ENCODE measurements around the gene JTB.
A peak's percentile ranks its signal among the peaks of the same experiment; 100 is the strongest.
"Not testable (repeated sequence)": the region's sequence is repeated elsewhere in the genome, so short reads cannot be mapped to it uniquely, and the experiment has no call there.

JTB gene

DNA sequence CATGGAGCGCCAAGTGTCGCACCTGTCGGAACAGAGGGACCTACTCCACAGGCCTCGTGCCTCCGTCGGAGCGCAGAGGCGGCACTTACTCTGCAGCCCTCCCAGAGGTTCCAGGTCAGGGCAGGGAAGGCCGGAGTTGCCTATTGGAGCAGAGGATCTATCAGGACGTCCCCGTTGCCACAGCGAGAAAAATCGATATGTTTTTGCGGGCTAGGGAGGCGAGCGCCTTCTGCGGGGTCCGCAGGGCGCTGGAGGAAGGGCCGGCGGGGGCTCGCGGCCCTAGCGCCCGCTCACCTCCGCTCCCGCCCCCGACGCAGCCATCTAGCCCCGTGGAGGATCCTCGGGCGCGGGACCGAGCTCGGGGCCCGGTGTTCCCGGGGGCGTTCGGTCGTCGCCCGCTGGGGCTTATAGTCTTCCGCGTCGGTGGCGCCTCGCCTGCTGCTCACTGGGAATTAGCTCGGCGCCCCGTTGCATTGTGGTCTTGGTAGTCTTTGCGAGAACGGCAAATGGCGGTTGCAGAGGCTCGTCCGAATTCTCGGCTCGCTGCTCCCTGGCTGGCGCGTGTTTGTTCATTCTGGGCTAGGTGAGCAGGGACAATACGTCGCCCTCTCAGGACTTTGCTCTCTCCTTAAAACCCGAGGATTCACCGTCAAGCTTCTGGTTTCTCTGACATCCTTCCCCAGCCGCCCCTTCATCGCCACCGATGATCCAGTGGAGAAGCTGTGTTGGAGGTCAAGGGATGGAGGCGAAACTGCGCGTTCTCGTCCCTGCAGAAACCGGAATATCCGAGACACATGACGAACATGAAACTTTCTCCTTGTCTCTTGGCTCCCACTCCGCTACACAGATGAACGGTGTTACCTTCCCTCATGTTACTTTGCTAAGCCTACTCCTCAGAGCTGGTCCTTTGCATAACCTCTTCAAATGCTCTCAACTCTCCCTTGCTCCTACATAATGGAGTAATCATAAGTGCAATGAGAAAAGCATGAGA, at the start of gene JTB:
Gene JTB, minus strand, starts transcription at position 425 of the 991 bp plus-strand sequence. Its CDS starts 422 bp downstream, at position 3.
- Histone ChIP-seq H3K9ac (peak within 1 kb of the TSS; percentile 83), H4K20me1 (ENCODE audit: insufficient read depth) (no peaks in the 10 kb centered on the region), H3K36me3 (ENCODE audit: insufficient read depth) (peaks cover 12% of the 10 kb centered on the region; the same call in 1 of the 2 replicates), H3K27ac (peak within 1 kb of the TSS; percentile 60), H3K27me3 (ENCODE audit: insufficient read depth, low read depth) (no peaks in the 10 kb centered on the region), H3K4me1 (ENCODE audit: low read depth, poor library complexity, severe bottlenecking) (peaks cover 23% of the 10 kb centered on the region), H3K79me2 (ENCODE audit: insufficient read depth, low read depth) (peaks cover 21% of the 10 kb centered on the region), H2AFZ (ENCODE audit: low read depth) (peak within 1 kb of the TSS; percentile 88), H3K4me2 (peak within 1 kb of the TSS; percentile 56), H3K4me3 (IDR thresholded peaks at IDR 0.05; ENCODE audit: insufficient read depth, low read depth, low read length) (peak within 1 kb of the TSS; percentile 99)
- no peak for TF ChIP-seq CTCF (conservative IDR thresholded peaks at IDR 0.05; ENCODE audit: low read depth, low read length)

DNA sequence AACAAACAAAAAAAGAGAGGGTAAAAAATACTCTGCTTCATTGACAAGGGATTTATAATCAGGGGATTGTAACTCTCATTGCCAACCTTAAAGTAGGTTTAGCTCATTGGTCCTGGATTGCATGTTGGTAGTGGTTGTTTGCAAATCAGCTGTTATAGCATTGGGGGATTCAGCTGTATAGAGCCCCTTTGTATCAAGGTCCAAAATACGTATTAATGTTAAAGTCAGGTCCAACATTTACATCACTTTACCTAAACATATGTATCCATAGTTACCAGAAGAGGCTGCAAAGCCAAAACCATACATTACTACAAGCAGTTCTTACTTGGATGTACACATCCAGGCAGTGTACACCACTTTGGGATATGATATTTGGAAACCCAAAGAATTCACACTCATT, 42.5 kb upstream of the JTB start:
- Histone ChIP-seq H3K79me2 (ENCODE audit: insufficient read depth, low read depth) (no peaks in the 10 kb centered on the region), H3K9ac (no peak overlapping the region), H3K36me3 (ENCODE audit: insufficient read depth) (no peaks in the 10 kb centered on the region), H3K27me3 (ENCODE audit: insufficient read depth, low read depth) (no peaks in the 10 kb centered on the region), H4K20me1 (ENCODE audit: insufficient read depth) (no peaks in the 10 kb centered on the region), H3K4me3 (IDR thresholded peaks at IDR 0.05; ENCODE audit: insufficient read depth, low read depth, low read length) (no peak overlapping the region), H2AFZ (ENCODE audit: low read depth) (no peak overlapping the region), H3K4me2 (no peak overlapping the region), H3K27ac (no peak overlapping the region), H3K4me1 (ENCODE audit: low read depth, poor library complexity, severe bottlenecking) (no peaks in the 10 kb centered on the region)
- TF ChIP-seq CTCF (conservative IDR thresholded peaks at IDR 0.05; ENCODE audit: low read depth, low read length) = no peak

DNA sequence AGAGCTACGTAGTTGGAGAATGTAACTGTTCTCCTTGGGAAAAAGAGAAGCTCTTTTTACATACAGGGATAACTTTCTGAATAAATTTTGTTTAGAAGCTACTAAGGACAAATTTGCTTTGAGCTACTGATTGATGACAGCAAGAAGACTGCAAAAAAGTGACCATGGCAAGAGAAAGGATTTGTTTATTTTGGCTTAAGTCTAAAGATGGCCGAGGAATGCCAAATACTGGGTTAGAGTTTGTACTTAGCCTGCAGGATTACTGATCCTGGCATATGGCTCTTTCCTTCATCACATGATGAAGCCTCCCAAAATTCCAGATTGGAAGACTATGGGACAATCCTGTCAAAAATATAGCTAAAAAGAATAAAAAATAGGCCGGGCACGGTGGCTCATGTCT, 41.8 kb upstream of the JTB start:
- Histone ChIP-seq H2AFZ (ENCODE audit: low read depth) (no peak overlapping the region), H3K4me2 (no peak overlapping the region), H3K4me1 (ENCODE audit: low read depth, poor library complexity, severe bottlenecking) (peaks cover 4% of the 10 kb centered on the region), H3K4me3 (IDR thresholded peaks at IDR 0.05; ENCODE audit: insufficient read depth, low read depth, low read length) (no peak overlapping the region), H3K27ac (no peak overlapping the region), H3K79me2 (ENCODE audit: insufficient read depth, low read depth) (no peaks in the 10 kb centered on the region), H3K36me3 (ENCODE audit: insufficient read depth) (no peaks in the 10 kb centered on the region), H3K27me3 (ENCODE audit: insufficient read depth, low read depth) (no peaks in the 10 kb centered on the region), H3K9ac (no peak overlapping the region), H4K20me1 (ENCODE audit: insufficient read depth) (no peaks in the 10 kb centered on the region)
- no peak for TF ChIP-seq CTCF (conservative IDR thresholded peaks at IDR 0.05; ENCODE audit: low read depth, low read length)

- peak overlapping the region; percentile 4; the same call in 1 of the 2 replicates for H3K4me2 ChIP-seq
- H3K36me3 ChIP-seq (ENCODE audit: insufficient read depth) = no peaks in the 10 kb centered on the region
- H4K20me1 ChIP-seq (ENCODE audit: insufficient read depth) = no peaks in the 10 kb centered on the region
- TF ChIP-seq CTCF (conservative IDR thresholded peaks at IDR 0.05; ENCODE audit: low read depth, low read length) = no peak
- peak overlapping the region; percentile 2; the same call in 1 of the 2 replicates for H2AFZ ChIP-seq (ENCODE audit: low read depth)
- H3K27ac ChIP-seq = no peak overlapping the region
- no peaks in the 10 kb centered on the region for H3K27me3 ChIP-seq (ENCODE audit: insufficient read depth, low read depth)
- no peak overlapping the region for H3K9ac ChIP-seq
- peaks cover 12% of the 10 kb centered on the region for H3K4me1 ChIP-seq (ENCODE audit: low read depth, poor library complexity, severe bottlenecking)
- no peaks in the 10 kb centered on the region for H3K79me2 ChIP-seq (ENCODE audit: insufficient read depth, low read depth)
- H3K4me3 ChIP-seq (IDR thresholded peaks at IDR 0.05; ENCODE audit: insufficient read depth, low read depth, low read length) = no peak overlapping the region
These were observed 36.9 kb upstream of the JTB start for GRCh38 chr1:154014154-154014907.

- peaks cover 12% of the 10 kb centered on the region for H3K4me1 ChIP-seq (ENCODE audit: low read depth, poor library complexity, severe bottlenecking)
- not testable (repeated sequence) for H4K20me1 ChIP-seq (ENCODE audit: insufficient read depth); H2AFZ ChIP-seq (ENCODE audit: low read depth); H3K27me3 ChIP-seq (ENCODE audit: insufficient read depth, low read depth); H3K4me2 ChIP-seq; H3K79me2 ChIP-seq (ENCODE audit: insufficient read depth, low read depth); H3K4me3 ChIP-seq (IDR thresholded peaks at IDR 0.05; ENCODE audit: insufficient read depth, low read depth, low read length); H3K9ac ChIP-seq; H3K36me3 ChIP-seq (ENCODE audit: insufficient read depth); H3K27ac ChIP-seq
These were observed 35.1 kb upstream of the JTB start for GRCh38 chr1:154012543-154012942.

All from KMS-11 (cell line).